Nucleus accumbens (tissue), 56 donors: ENCODE measurements around the gene KLK4.

Experiments
- DNase-seq, 56 donors: peaks; one replicate each; lab custom pipeline; 2025; lab: John Stamatoyannopoulos, UW

KLK4 gene

GRCh38 chr19:50889638-50890037 lies 21.6 kb downstream of the KLK4 start:
- no peak for DNase-seq

- no peak for DNase-seq
Measured at GRCh38 chr19:50882188-50882587, 29.0 kb downstream of the KLK4 start.

- DNase-seq, result no peak
Measured at GRCh38 chr19:50880241-50880640, 31.0 kb downstream of the KLK4 start.

GRCh38 chr19:50878851-50879250 lies 32.3 kb downstream of the KLK4 start:
- no peak for DNase-seq

- DNase-seq, result no peak
Measured at GRCh38 chr19:50877338-50877737, 33.9 kb downstream of the KLK4 start.

GRCh38 chr19:50876456-50876855 lies 34.7 kb downstream of the KLK4 start:
- DNase-seq, result no peak

GRCh38 chr19:50875795-50876422 lies 35.3 kb downstream of the KLK4 start:
- no peak for DNase-seq

GRCh38 chr19:50874211-50874610 lies 37.0 kb downstream of the KLK4 start:
- DNase-seq, result no peak

GRCh38 chr19:50873056-50873455 lies 38.1 kb downstream of the KLK4 start, which contains the start of gene KLK2:
Gene KLK2, plus strand, starts transcription at chr19:50873439. Its CDS starts 35 bp downstream, at chr19:50873474.
- DNase-seq, result no peak

GRCh38 chr19:50870417-50871089 lies 40.6 kb downstream of the KLK4 start:
- no peak for DNase-seq

GRCh38 chr19:50869479-50869878 lies 41.7 kb downstream of the KLK4 start:
- DNase-seq, result no peak

GRCh38 chr19:50861496-50862286 lies 49.5 kb downstream of the KLK4 start:
- DNase-seq, result no peak

- DNase-seq, result no peak
Measured at GRCh38 chr19:50861010-50861409, 50.2 kb downstream of the KLK4 start.

- DNase-seq, result no peak
Measured at GRCh38 chr19:50859849-50860248, 51.3 kb downstream of the KLK4 start.

GRCh38 chr19:50858886-50859285 lies 52.3 kb downstream of the KLK4 start:
- no peak for DNase-seq

GRCh38 chr19:50857366-50857765 lies 53.8 kb downstream of the KLK4 start:
- no peak for DNase-seq
